Mammary epithelial cell (primary cell): ENCODE data around the gene GPS1.

ENCODE experiments used
- CTCF ChIP-seq, 2 donors: IDR thresholded peaks in 1 of 2; conservative IDR thresholded peaks in 1 of 2; 2 replicates each; pipeline ENCODE4 v1.5.1; 2011 to 2012; ENCODE audit warnings: inconsistent platforms in 2 of 2, low read length in 2 of 2, mild to moderate bottlenecking in 2 of 2, control low read depth in 1 of 2, low read depth in 1 of 2; ENCODE audit not compliant: insufficient read depth in 1 of 2; ENCODE audit errors: extremely low read depth in 1 of 2
- EZH2 ChIP-seq: IDR thresholded peaks from 2 replicates; pipeline ENCODE4 v1.6.1; 2012; ENCODE audit warnings: low read length, inconsistent platforms, borderline replicate concordance

DNA sequence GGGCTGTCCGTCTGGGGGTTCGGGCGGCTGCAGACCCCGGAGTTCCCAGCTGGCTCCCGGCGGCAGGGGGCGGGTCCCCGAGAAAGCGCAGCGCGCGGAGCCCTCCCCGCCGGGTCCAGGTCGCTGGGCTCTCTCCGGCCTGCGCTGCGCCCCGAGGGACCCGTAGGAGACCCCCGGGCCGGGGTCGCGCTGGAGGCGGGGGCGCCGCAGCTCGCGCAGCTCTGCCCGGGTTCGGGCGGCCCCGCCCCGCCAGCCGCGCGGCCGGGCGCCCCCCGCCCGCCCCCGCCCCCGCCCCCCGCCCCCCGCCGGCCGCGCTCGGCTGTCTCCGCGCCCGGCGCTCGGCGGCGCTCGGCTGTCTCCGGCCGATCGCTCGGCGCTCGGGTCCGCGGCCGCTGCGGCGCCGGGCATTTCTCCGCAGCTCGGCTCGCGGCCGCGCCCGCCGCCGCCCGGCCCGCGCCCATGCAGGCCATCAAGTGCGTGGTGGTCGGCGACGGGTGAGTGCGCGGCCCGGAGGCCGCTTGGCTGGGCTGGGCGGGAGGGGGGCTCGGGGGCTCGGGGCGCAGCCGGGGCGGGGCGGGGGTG lies 20.3 kb upstream of the GPS1 start, which contains the start of gene RAC3:
- TF ChIP-seq CTCF (conservative IDR thresholded peaks at IDR 0.05 in 1 of 2, IDR thresholded peaks at IDR 0.05 in 1 of 2; ENCODE audit: extremely low read depth in 1 of 2, insufficient read depth in 1 of 2, low read depth in 1 of 2, low read length in 2 of 2): no peak
- no peak for TF ChIP-seq EZH2
